Germinal center (tissue), 1 donor: Measurements from ENCODE around the gene EHBP1.

ENCODE experiments used
- DNase-seq: peaks from one replicate; pipeline ENCODE4 v3.0.0; 2012; ENCODE audit warnings: mixed read lengths, low spot score

EHBP1 gene

GRCh38 chr2:62785216-62785615 is 79.7 kb downstream of the EHBP1 start:
- DNase-seq: no peak

- DNase-seq: no peak
Measured at GRCh38 chr2:62785810-62786597, 80.5 kb downstream of the EHBP1 start.

GRCh38 chr2:62787386-62787785 is 81.9 kb downstream of the EHBP1 start:
- peak; percentile 3 for DNase-seq

GRCh38 chr2:62789518-62789917 is 84.0 kb downstream of the EHBP1 start:
- DNase-seq: no peak

- no peak for DNase-seq
Measured at GRCh38 chr2:62789918-62790317, 84.4 kb downstream of the EHBP1 start.

- DNase-seq: no peak
Measured at GRCh38 chr2:62792408-62792807, 86.9 kb downstream of the EHBP1 start.

DNA sequence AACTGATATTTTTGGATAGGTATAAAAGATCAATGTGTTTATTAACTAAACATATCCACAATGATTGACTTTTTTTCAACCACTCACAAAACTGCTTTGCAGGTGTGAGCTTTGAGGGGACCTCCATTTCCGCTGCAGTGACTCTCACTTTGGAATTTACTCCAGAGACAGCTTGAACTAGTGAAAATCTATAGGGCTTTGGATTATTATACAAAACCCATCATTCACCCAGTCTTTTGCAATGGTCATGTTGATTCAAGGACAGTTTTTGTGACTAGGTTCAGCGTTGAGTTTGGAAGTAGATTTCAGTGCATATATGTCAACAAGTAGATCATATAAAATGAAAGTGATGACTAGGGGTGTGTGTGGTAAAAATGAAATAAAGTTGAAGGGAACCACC is 87.7 kb downstream of the EHBP1 start:
- no peak for DNase-seq

DNA sequence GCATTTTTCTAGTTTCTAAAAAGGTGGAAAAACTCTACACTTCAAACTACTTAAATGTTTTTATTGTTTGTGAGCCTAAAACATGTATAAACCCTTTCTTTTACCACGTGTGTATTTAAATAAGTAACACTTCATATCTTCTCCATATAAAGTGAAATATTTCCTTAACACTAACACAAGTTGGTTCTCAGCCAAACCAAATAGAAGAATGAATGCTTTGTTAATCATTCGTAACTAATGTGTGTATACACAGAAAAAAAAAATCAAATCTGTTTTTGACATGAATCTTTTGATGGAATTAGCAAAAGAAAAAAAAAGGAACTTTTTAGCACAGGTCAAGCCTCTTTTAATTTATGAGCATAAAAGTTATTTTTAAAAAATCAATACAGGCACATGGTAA is 89.3 kb downstream of the EHBP1 start:
- DNase-seq: no peak

DNA sequence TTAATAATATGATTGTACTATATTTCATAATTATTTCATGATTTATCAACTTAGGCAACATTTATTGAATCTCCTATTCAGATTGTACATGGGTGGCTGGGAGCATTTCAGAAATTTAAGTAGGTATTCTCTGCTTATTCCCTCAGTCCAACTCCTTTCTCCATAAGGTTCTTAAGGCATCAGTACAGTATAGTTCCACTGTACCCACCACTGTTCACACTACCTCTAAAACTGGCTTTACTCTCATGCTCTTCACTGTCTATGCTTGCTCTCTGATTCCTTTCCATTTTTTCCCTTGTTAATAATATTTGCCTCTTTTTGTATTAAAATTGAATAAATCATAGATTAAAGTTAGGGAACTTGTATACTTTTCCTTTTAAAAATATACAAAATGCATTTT is 89.8 kb downstream of the EHBP1 start:
- DNase-seq: no peak

DNA sequence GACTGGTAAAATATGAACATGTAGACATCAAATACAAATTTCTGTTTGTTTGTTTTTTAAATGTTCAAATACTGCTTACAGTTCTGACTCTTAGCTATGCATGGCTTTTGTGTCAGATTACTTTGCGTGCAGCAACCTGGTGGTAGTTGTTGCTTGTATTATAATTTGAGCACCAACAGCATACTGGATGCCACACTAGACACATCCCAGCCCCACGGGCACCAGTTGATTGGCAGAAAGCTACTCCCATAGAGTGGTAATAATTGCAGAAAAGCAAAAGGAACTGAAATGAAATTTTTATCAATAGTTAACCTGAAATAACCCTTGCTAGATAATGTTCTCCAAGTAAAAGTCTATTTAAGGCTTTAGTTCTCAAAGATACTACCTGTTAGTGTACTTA is 91.6 kb downstream of the EHBP1 start:
- DNase-seq: no peak

GRCh38 chr2:62800618-62801017 is 95.1 kb downstream of the EHBP1 start:
- DNase-seq: no peak

DNA sequence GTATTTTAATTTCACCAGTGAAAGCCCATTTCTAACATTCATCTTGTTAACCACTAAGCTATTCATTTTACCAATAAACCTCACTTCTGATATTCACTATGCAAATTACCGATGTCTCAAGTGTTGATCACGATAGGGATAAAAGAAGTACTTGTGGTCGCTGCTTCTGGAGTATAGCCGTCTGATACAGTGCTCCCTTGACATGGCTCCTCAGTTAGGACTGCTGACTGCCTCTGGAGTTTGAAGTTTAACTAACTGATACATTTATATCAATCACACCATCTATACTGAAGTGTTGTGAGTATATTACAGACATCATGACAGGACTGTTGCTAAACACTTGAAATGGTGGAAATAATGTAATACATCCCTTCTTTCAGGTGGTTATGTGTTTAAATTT is 95.6 kb downstream of the EHBP1 start:
- DNase-seq: no peak

DNA sequence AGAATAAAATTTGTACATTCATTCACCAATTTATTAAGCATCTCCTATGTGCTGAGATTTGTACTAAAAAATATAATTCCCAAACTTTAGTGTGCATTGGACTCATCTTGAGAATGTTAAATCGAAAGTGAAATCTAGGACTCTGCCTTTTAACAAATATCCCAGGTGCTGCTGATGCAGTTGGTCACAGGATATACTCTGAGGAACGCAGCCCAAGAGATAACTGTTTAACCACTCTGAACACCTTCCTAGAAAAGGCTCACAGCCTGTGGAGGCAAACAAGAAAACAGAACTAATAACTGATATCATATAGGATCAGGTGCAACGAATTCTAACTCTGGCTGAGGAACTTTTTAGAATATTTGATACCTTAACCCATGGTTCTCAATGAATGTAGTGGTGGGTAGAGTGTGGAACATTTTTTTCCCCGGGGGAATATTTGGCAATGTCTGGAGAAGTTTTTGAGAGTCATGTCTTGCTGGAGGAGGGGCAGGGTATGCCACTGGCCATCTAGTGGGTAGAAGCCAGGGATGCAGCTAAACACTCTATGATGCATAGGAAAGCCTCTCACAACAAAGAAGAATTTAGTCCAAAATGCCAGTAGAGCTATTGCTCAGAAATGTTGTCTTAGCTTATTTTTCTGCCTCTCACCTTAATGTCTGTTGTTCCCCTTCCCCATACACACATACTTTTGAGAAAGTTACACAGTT is 96.5 kb downstream of the EHBP1 start:
- no peak for DNase-seq

GRCh38 chr2:62803961-62804360 is 98.4 kb downstream of the EHBP1 start:
- no peak for DNase-seq

GRCh38 chr2:62806231-62806630 is 100.7 kb downstream of the EHBP1 start:
- DNase-seq: no peak

DNA sequence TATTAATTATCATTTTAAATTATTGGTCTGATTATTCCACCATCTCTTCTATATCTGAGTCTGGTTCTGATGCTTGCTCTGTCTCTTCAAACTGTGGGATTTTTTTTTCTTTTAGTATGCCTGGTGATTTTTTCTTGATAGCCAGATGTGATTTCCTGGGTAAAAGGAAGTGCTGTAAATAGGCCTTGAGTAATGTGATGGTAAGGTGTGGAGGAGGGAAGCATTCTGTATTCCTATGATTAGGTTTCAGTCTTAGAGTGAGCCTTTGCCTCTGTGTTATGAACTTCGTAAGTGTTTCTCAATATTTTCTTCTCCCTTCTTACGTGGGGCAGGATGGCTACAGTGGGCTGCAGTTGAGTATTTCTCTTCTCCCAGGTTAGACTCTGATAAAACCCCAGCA is 103.0 kb downstream of the EHBP1 start:
- DNase-seq: no peak

GRCh38 chr2:62811086-62811485 is 105.6 kb downstream of the EHBP1 start:
- DNase-seq: no peak

DNA sequence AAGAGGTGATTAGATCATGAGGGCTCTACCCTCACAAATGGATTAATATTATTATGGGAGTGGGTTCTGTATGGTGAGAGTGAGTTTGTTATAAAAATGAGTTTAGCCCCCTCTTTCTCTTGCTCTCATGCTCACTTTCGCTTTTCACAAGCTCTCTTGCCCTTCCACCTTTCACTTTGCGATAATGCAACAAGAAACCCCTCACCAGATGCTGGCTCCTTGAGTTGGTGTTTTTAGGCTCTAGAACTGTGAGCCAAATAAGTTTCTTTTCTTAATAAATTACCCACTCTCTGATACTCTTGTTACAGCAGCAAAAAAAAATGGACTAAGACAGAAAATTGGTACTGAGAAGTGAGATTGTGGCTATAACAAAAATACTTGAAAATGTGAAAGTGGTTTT is 106.5 kb downstream of the EHBP1 start:
- DNase-seq: no peak

GRCh38 chr2:62812921-62813825 is 107.7 kb downstream of the EHBP1 start:
- DNase-seq: no peak

- DNase-seq: no peak
Measured at GRCh38 chr2:62814123-62814522, 108.6 kb downstream of the EHBP1 start.

- no peak for DNase-seq
Measured at GRCh38 chr2:62817348-62817747, 111.8 kb downstream of the EHBP1 start.

DNA sequence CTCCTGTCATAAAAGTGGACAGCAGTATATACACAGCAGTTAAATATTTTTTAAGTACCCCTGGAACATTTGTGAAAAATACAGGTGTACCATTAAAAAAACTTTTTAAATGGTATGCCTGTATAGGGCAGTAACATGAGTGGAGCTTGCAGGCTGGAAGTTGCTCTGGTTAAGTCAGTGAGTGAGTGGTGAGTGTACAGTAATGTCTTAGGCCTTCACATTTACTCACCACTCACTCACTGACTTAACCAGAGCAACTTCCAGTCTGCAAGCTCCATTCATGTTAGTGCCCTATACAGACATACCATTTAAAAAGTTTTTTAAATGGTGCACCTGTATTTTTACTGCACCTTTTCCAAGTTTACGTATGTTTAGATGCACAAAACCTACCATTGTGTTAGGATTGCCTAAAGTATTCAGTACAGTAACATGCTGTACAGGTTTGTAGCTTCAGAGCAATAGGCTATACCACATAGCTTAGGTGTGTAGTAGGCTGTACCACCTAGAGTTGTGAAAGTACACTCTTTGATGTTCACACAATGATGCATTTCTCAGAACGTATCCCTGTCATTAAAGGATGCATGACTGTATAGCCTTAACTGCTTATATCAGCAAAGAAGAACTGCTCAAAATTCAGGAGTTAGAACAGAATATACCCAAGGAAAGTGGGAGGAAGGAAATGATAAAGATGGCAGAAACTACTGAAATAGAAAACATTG is 112.6 kb downstream of the EHBP1 start:
- no peak for DNase-seq
